ENCODE data around the gene ECM2. TPM values are rescaled to one million over a fixed set of nuclear protein-coding genes. Genes with fewer than 3 reads are reported as not detected.

The ECM2 gene
- total and polyA plus RNA-seq, 2 of the 8 experiments (the other 6 are each of a cell fraction or from before 2014, with no cell fraction given): not detected

- no peak for TF ChIP-seq CHD7 (IDR thresholded peaks at IDR 0.05; ENCODE audit: insufficient replicate concordance, low read length)
- TF ChIP-seq YY1 (IDR thresholded peaks at IDR 0.05; ENCODE audit: low read depth, low read length): no peak
- no peak for TF ChIP-seq CHD2 (IDR thresholded peaks at IDR 0.05; ENCODE audit: low read length)
- TF ChIP-seq JUN (IDR thresholded peaks at IDR 0.05; ENCODE audit: low read depth, low read length): no peak
- no peak for TF ChIP-seq POLR2AphosphoS5 (IDR thresholded peaks at IDR 0.05; ENCODE audit: low read depth, low read length)
- no peak for TF ChIP-seq SRF (IDR thresholded peaks at IDR 0.05; ENCODE audit: low read depth, low read length)
- no peak for TF ChIP-seq CREB1 (IDR thresholded peaks at IDR 0.05)
- TF ChIP-seq FOSL1 (IDR thresholded peaks at IDR 0.05; ENCODE audit: insufficient read depth, low read depth, low read length): no peak
- TF ChIP-seq HDAC2 (IDR thresholded peaks at IDR 0.05; ENCODE audit: borderline replicate concordance in 1 of 2, low read depth in 2 of 2, low read length in 2 of 2): no peak
- no peak for TF ChIP-seq POLR2A (IDR thresholded peaks at IDR 0.05; ENCODE audit: control extremely low read depth in 1 of 2, low read depth in 2 of 2, low read length in 2 of 2)
- TF ChIP-seq POU5F1 (IDR thresholded peaks at IDR 0.05; ENCODE audit: low read depth, low read length): no peak
These were observed 49.4 kb downstream of the ECM2 start (continued) for GRCh38 chr9:92486371-92486770.
